ENCODE data around the gene CHCHD10. TPM values are rescaled to one million over a fixed set of nuclear protein-coding genes. Genes with fewer than 3 reads are reported as not detected.

Gene CHCHD10
- total RNA-seq, 2 donors from 2014 or later = 420 to 719 TPM

- no peak overlapping the region for H3K9ac ChIP-seq (ENCODE audit: low read depth in 2 of 2, low read length in 2 of 2)
- H3K36me3 ChIP-seq = peaks cover 24% of the 10 kb centered on the region
- no peak overlapping the region for H3K27ac ChIP-seq
- no peaks in the 10 kb centered on the region for H3K4me1 ChIP-seq
- H3K27me3 ChIP-seq = no peaks in the 10 kb centered on the region
- no peaks in the 10 kb centered on the region for H3K9me3 ChIP-seq
- intact Hi-C loops (cut with DNase I) = no loop called here
- no peak for DNase-seq
- no peak overlapping the region for H3K4me3 ChIP-seq
- TF ChIP-seq CTCF (IDR thresholded peaks at IDR 0.05) = no peak
Observed at GRCh38 chr22:23800297-23801237, 32.8 kb upstream of the CHCHD10 start.

- no peak for DNase-seq
- TF ChIP-seq CTCF (IDR thresholded peaks at IDR 0.05) = no peak
- no peak overlapping the region for H3K9ac ChIP-seq (ENCODE audit: low read depth in 2 of 2, low read length in 2 of 2)
- H3K36me3 ChIP-seq = peaks cover 26% of the 10 kb centered on the region
- no peak overlapping the region for H3K27ac ChIP-seq
- intact Hi-C loops (cut with DNase I) = no loop called here
- H3K4me3 ChIP-seq = no peak overlapping the region
- H3K27me3 ChIP-seq = no peaks in the 10 kb centered on the region
- H3K9me3 ChIP-seq = no peaks in the 10 kb centered on the region
- no peaks in the 10 kb centered on the region for H3K4me1 ChIP-seq
Observed at GRCh38 chr22:23796461-23796860, 28.7 kb upstream of the CHCHD10 start.

GRCh38 chr22:23793326-23793725, 25.6 kb upstream of the CHCHD10 start:
- H3K4me3 ChIP-seq = no peak overlapping the region
- DNase-seq = no peak
- TF ChIP-seq CTCF (IDR thresholded peaks at IDR 0.05) = no peak
- peaks cover 21% of the 10 kb centered on the region for H3K36me3 ChIP-seq
- H3K9ac ChIP-seq (ENCODE audit: low read depth in 2 of 2, low read length in 2 of 2) = no peak overlapping the region
- peaks cover under 1% of the 10 kb centered on the region for H3K4me1 ChIP-seq
- intact Hi-C loops (cut with DNase I) = no loop called here
- H3K9me3 ChIP-seq = no peaks in the 10 kb centered on the region
- H3K27ac ChIP-seq = no peak overlapping the region
- H3K27me3 ChIP-seq = no peaks in the 10 kb centered on the region

- no peak for DNase-seq
- no peak overlapping the region for H3K27ac ChIP-seq
- no peaks in the 10 kb centered on the region for H3K9me3 ChIP-seq
- no peak for TF ChIP-seq CTCF (IDR thresholded peaks at IDR 0.05)
- H3K36me3 ChIP-seq = peaks cover 21% of the 10 kb centered on the region
- H3K9ac ChIP-seq (ENCODE audit: low read depth in 2 of 2, low read length in 2 of 2) = no peak overlapping the region
- peaks cover 7% of the 10 kb centered on the region for H3K4me1 ChIP-seq
- no peak overlapping the region for H3K4me3 ChIP-seq
- intact Hi-C loops (cut with DNase I) = no loop called here
- no peaks in the 10 kb centered on the region for H3K27me3 ChIP-seq
Observed at GRCh38 chr22:23791738-23792645, 24.2 kb upstream of the CHCHD10 start.
